Cardiac muscle cell (in vitro differentiated cells and primary cell): Measurements from ENCODE around the gene TRIAP1. TPM values are rescaled to one million over a fixed set of nuclear protein-coding genes. Genes with fewer than 3 reads are reported as not detected.

Experiments
- DNase-seq, 2 donors: peaks; one replicate each; pipeline versions ENCODE4 v3.0.0 to v3.0.0-alpha.2; 2010 to 2017; ENCODE audit warnings: low read depth in 1 of 2, low spot score in 1 of 2
- H3K27ac ChIP-seq: fragments of 200-600 bp; sonication (generic); 2 replicates; pipeline ENCODE4 v1.5.1; 2016
- H3K27me3 ChIP-seq: fragments of 200-600 bp; sonication (generic); 2 replicates; pipeline ENCODE4 v1.6.0; 2016; ENCODE audit warnings: control low read depth
- H3K36me3 ChIP-seq: fragments of 200-600 bp; sonication (generic); 2 replicates; pipeline ENCODE4 v1.5.1; 2016; ENCODE audit warnings: control low read depth
- H3K4me1 ChIP-seq: fragments of 200-600 bp; sonication (generic); 2 replicates; pipeline ENCODE4 v1.8.1; 2017; ENCODE audit warnings: low read depth, mild to moderate bottlenecking, mixed run types
- H3K4me3 ChIP-seq: fragments of 200-600 bp; sonication (generic); 2 replicates; pipeline ENCODE4 v1.5.1; 2016; ENCODE audit warnings: mild to moderate bottlenecking
- H3K9me3 ChIP-seq: fragments of 200-600 bp; sonication (generic); 2 replicates; pipeline ENCODE4 v1.5.1; 2017; ENCODE audit warnings: low read depth, mild to moderate bottlenecking, control low read depth
- polyA plus RNA-seq: library from polyadenylated mRNA; unstranded; fragments of >200 nt; fragmentation: Nextera tagmentation; extraction: Ambion mirVana; gene quantifications from 2 replicates; pipeline ENCODE4 v1.2.1, GENCODE V29; 2016
- total RNA-seq: library from RNA; depleted of rRNA; stranded (reverse); fragments of >200 nt; gene quantifications from 2 replicates; pipeline ENCODE4 v1.2.3, GENCODE V29; 2016
- TF ChIP-seq, protein P1 (sequence below): IDR thresholded peaks from 2 replicates; pipeline ENCODE4 v1.5.1; 2012; ENCODE audit warnings: low read depth, mild to moderate bottlenecking, low read length

Gene TRIAP1
- total and polyA plus RNA-seq, 2 experiments from 2014 or later = 11.9 to 58.8 TPM

DNA sequence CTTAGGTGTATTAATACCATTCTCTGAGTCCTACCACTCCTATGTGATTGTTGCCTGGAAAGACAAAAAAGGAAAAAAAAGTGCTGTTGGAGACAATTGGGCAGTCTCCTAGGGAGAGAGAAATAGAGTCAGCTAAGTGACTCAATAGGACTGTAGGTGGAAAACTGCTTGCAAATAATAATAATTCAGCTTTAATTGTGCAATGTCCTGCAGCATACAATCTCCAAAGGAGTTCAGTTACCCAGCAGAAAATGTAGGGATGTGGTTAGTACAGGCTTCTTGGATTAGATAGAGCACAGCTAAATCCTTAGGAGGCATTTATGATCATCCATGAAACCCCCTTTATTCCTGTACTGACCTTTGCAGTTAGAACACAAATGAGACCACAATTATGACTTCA is 26.3 kb upstream of the TRIAP1 start:
- Histone ChIP-seq H3K9me3 (no peaks in the 10 kb centered on the region), H3K4me1 (peaks cover 4% of the 10 kb centered on the region), H3K27me3 (no peaks in the 10 kb centered on the region), H3K27ac (no peak overlapping the region), H3K4me3 (no peak overlapping the region), H3K36me3 (no peaks in the 10 kb centered on the region)
- DNase-seq = peak in 1 of 2 donors; percentile 22
- TF ChIP-seq, protein P1, sequence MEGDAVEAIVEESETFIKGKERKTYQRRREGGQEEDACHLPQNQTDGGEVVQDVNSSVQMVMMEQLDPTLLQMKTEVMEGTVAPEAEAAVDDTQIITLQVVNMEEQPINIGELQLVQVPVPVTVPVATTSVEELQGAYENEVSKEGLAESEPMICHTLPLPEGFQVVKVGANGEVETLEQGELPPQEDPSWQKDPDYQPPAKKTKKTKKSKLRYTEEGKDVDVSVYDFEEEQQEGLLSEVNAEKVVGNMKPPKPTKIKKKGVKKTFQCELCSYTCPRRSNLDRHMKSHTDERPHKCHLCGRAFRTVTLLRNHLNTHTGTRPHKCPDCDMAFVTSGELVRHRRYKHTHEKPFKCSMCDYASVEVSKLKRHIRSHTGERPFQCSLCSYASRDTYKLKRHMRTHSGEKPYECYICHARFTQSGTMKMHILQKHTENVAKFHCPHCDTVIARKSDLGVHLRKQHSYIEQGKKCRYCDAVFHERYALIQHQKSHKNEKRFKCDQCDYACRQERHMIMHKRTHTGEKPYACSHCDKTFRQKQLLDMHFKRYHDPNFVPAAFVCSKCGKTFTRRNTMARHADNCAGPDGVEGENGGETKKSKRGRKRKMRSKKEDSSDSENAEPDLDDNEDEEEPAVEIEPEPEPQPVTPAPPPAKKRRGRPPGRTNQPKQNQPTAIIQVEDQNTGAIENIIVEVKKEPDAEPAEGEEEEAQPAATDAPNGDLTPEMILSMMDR = no peak

DNA sequence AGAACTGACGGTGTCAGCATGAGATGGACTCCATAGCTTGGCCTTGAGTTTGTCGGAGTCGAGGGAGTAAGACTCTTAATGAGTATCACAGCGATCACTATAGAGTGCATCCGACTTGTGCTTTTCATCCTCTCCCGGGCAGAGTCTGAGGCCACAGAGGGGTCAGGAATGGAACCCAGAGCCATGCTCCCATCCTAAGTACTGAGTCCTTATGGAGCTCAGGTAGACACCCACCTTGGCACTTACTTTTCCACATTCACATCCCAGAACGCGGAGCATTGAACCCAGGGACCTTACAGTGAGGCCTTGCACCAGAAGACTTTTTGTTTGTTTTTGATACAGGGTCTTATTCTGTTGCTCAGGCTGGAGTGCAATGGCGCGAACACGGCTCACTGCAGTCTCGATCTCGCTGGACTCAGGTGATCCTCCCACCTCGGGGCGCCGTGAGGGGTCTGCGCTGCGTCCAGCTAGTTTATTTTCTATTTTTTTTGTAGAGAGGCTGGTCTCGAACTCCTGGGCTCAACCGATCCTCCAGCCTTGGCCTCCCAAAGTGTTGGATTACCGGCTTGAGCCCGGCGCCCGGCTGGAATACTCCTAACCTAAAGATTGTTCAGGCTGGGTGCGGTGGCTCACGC is 24.1 kb upstream of the TRIAP1 start:
- Histone ChIP-seq H3K27ac (peak overlapping the region; percentile 44), H3K36me3 (peaks cover 17% of the 10 kb centered on the region), H3K4me3 (peak overlapping the region; percentile 81), H3K27me3 (no peaks in the 10 kb centered on the region), H3K9me3 (no peaks in the 10 kb centered on the region), H3K4me1 (peaks cover 4% of the 10 kb centered on the region)
- peak; percentile 7 to 30 for DNase-seq
- TF ChIP-seq, protein P1 = no peak

DNA sequence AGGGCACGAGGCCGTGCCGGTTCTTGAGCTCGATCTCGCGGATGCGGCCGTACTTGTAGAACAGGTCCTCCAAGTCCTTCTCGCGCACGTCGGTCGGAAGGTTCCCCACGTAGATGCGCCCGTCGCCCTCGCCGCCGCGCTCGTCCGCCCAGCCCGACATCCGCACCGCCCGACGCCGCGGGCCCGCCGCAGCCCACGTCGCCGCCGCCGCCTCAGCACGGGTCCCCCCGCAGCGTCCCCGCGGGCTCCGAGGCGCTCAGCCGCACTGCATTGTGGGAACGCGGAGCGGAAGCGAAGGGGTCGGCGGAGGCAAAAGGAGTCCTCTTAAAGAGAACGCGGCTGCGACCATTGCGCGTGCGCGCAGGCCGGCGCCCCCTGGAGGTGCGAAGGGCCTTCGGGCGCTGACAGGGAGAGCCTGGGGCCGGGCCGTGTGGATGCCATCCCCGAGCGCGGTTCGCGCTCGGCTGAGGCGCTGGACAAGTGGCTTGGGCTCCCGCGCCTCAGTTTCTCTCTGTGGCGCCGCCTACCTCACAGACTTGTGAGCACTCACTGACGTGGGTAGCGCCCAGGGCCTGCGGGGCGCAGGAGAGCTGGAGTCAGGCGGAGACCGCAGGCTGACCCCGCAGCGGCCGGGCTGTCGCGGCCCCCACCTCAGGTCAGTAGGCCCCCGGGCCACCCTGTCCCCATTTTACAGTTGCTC is 23.4 kb upstream of the TRIAP1 start, which contains the start of gene SRSF9:
TSS of gene SRSF9 (minus strand) at position 299 of the 700 bp plus-strand sequence. CDS start at position 160, 139 bp downstream.
- H3K4me1 ChIP-seq = peaks cover 4% of the 10 kb centered on the region
- peak within 1 kb of the TSS; percentile 81 for H3K4me3 ChIP-seq
- H3K9me3 ChIP-seq = no peaks in the 10 kb centered on the region
- H3K27me3 ChIP-seq = no peaks in the 10 kb centered on the region
- TF ChIP-seq, protein P1 = peak; percentile 91
- DNase-seq = peak; percentile 98
- H3K27ac ChIP-seq = peak within 1 kb of the TSS; percentile 92
- H3K36me3 ChIP-seq = peaks cover 23% of the 10 kb centered on the region

DNA sequence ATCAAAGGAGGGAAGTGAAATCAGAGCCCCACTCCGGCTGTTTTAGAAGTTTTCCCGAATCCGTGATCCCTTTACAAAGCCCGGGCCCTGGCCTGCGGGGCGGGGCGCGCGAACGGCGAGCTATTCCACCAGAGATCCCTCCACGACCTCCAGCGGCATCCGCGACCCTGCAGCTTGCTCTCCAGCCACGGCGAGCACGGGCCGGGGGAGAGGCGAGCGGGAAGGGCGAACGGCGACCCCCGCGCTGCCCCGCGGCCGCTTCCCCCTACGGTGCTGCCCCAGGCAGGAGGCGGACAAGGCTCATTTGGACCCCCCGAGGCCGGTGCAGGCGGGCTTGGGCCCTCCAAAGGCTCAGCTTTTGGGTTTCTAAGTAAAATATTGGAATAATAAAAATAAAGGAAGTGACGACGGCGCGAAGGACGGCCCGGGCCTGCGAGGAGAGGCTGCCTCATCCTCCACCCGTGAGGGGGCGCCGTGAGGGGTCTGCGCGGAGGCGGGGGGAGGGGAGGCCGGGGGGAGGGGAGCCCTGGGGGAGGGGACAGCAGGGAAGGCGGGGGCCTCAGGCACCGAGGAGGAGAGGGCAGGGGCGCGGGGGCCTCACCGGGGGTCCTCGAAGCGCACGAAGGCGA is 22.8 kb upstream of the TRIAP1 start:
- peaks cover 29% of the 10 kb centered on the region for H3K36me3 ChIP-seq
- TF ChIP-seq, protein P1 = no peak
- H3K4me3 ChIP-seq = peak overlapping the region; percentile 81
- peak overlapping the region; percentile 92 for H3K27ac ChIP-seq
- no peaks in the 10 kb centered on the region for H3K9me3 ChIP-seq
- H3K27me3 ChIP-seq = no peaks in the 10 kb centered on the region
- peaks cover 4% of the 10 kb centered on the region for H3K4me1 ChIP-seq
- no peak for DNase-seq

DNA sequence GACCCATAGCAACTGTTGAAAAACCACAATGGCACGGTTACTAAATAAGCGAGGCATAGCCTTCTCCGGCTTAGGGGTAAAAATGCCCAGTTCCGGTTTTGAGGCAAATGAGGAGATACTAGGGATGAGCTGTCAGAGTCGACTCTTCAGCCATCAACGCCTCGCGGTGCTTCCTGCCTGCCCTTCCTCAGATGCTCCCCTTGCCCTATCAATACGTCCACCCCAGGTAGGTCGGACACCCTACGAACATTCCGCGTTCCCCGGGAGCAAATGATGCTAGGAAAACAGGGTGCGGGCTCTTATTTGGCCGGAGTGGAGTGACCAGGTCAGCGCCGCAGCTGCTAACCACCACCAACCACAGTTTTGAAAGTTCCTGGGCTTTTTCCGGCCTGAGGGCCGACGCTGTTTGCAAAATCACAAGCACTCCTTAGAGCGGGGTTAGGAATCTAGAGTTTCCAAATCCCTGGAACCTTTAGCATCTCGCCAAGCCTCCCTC is 22.2 kb upstream of the TRIAP1 start:
- peak overlapping the region; percentile 92 for H3K27ac ChIP-seq
- TF ChIP-seq, protein P1 = no peak

More for the DNA sequence above, 22.2 kb upstream of the TRIAP1 start:
- Histone ChIP-seq H3K4me3 (peak overlapping the region; percentile 81), H3K4me1 (peaks cover 4% of the 10 kb centered on the region), H3K36me3 (peaks cover 35% of the 10 kb centered on the region), H3K9me3 (no peaks in the 10 kb centered on the region), H3K27me3 (no peaks in the 10 kb centered on the region)
- peak; percentile 59 to 78 for DNase-seq
